ENCODE results near the gene NTNG1.
"Not testable (repeated sequence)": the region's sequence is repeated elsewhere in the genome, so short reads cannot be mapped to it uniquely, and the experiment has no call there.

NTNG1 gene

DNA sequence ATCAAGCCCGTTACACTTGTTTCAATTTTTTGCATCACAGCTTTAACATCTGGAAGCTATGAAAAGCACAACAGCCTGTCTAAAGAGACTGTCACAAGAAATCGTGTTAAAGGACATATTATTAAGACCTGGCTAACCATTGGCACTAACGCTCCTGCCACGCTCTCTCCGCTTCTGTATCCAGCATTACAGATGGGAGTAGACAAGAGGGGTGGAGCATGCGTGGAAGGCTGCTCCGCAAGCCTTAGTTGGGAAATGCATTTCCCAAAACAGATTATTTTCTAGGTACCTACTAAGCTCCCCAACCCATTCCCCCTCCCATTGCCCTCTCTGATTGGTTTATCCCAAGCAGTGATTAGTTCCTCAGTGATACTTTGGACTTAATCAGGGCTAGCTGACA is 72.4 kb downstream of the NTNG1 start:
- DNase-seq = no peak

DNA sequence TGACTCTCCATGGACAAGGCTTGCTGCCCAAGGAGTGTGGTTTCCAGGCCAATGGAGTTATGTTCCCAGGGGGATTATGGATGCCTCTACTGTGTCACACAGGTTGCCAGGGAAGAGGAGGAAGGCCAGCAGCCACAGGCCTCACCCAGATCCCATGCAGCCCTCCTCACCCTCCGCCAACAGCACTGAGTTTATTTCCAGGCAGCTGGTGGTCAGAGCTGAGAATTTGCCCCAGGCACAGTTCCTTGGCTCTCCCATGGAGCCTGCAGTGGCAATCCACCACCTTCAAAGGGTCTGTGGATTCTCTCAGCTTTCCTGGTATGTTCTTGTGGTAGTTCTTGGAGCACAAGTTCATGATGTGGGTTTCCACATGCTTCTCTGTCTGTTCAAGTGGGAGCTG is 79.2 kb downstream of the NTNG1 start:
- DNase-seq = no peak

- DNase-seq = no peak
Measured at GRCh38 chr1:107225706-107226105, 84.9 kb downstream of the NTNG1 start.

GRCh38 chr1:107228704-107229371 is 88.0 kb downstream of the NTNG1 start:
- DNase-seq = no peak

DNA sequence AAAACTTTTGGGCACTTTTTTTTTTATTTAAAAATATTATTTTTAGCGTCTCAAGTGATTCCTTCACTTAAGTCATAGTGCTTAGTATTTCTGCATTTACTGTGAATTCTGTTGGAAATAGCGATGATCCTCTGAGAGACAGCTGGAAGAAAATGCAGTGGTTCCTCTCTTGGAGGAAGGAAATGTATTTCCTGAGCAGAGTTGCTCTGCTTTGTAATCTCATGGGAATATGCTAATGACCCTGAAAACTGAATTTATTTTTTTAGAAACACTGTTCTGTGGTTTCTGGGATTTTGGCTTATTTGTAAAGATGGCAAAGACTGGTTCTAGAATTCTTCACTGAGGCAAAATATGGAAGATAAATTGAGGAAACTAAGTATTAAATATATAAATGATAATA is 88.9 kb downstream of the NTNG1 start:
- no peak for DNase-seq

DNA sequence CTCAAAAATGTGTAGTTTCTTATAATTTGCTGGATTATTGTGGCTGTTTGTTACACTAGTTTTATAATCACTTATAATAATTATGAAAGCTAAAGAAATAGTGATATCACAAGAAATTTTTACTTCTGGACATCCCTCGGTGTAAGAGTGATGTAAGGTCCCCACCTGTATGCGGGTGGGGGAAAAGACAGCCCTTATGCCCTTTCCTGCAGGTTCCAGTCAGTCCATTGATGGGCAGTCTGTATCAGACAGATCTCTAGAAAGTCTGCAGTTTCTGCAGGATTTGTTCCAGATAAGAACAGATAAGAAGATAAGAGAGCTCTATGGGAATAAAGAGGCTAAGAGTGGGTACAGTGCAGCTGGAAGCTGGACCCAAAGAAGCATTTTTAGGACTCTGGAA is 89.3 kb downstream of the NTNG1 start:
- DNase-seq = no peak

DNA sequence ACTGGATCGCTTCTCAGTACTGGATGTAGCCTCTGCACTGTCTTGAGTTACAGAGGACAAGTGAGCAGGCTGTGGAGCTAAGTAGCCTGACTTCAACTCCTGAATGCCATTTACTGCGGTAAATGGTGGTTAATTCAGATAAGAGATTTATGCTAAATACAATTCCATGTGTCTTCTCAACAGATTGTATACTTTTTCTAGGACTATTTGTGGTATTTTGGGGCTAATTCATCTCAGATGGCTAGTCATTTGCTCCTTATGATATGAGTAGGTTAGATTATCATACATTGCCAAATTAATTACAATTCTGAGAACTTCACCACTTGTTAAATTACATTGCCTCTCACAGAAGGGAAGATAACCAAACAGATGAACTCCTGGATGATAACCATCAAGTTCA is 90.5 kb downstream of the NTNG1 start:
- DNase-seq = no peak

DNA sequence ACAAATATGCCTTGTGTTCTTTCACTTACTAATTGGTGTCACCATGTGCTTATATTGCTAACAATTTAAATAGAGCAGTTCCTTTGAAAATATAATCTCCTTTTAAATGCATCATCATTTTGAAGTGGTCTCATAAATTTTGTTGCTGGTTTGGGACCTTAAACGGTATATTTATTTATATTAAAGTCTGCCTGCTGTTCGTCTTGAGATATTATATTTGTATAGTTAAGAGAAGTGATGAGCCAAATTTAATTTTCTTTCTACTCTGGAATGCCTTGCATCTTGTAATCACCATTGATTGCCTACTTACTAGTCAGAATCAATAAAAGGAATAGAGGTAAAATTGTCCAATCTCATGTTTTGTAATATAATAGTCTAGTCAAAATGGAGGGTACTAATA is 91.6 kb downstream of the NTNG1 start:
- no peak for DNase-seq

DNA sequence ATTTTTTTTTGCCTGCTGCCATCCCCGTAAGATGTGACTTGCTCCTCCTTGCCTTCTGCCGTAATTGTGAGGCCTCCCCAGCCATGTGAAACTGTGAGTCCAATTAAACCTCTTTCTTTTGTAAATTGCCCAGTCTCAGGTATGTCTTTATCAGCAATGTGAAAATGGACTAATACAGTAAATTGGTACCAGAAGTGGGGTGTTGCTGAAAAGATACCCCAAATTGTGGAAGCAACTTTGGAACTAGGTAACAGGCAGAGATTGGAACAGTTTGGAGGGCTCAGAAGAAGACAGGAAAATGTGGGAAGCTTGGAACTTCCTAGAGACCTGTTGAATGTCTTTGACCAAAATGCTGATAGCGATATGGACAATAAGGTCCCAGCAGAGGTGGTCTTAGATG is 95.9 kb downstream of the NTNG1 start:
- DNase-seq = not testable (repeated sequence)

DNA sequence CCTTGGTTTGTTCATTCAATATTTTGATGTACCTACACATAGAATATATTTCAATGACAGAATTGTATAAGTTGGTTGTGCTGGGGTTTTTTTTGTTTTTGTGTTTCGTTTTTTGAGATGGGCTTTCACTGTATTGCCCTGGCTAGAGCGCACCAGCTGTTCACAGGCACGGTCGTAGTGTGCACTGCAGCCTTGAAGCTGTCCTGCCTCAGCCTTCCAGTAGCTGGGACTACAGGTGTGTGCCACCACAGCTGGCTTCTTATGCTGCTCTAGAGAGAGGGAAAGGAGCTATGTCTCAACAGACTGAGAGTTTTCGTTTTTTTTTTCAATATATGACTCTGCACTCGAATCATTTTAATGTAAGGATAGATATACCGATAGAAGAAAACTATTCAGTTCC is 102.6 kb downstream of the NTNG1 start:
- no peak for DNase-seq

DNA sequence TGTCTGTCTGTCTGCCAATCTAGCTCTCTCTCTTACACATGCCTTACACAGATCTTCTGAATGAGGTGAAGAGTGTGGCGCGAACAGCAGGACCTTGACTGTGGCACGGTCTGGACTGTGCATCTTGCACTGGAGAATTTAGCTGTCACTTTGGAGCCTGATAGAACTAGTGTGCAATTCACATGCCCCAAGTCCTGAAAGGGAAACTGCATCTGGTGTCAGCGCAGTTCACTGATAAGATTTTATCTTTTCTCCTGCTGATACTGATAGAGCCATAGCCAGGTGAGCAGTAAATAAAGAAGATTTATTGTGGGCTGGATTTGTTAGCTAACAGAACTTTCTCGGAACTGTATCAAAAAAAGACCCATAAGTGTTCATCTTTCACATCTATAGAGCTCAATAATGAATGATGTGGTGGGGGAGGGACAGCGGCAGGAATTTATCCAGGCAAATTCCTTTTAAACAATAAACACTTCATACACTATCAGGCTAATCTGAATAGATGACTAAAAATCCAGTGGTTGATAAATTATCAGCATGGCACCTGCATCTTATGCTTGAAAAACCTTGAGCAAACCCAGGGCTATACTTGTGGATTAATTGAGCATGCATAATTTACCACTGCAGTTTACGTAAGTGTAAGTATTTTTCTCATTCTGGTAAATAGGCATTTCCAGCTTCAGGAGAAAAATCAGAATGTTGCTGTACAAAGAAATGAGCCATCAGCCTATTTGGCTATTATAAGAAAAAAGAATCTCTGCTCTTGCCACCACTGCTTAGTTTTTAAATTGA is 104.1 kb downstream of the NTNG1 start:
- DNase-seq = no peak

- no peak for DNase-seq
Measured at GRCh38 chr1:107246775-107247345, 106.0 kb downstream of the NTNG1 start.

DNA sequence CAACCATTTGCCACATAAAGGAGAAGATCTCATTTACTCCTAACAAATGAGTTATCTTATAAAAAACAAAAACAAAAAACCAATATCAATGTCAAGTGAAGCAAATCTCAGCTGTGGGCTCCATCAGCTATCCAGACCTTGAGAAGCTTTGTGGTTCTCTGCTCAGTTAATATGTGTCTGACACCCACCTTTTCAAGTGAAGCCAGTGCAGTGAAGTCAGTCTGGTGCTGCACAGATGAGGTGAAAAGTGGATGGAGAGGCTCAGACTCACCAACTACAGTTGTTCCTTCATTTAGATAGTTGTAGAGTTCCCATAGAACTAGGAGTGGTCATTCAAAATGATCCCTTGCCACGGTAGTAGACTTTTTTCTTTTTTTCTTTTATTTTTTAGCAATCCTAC is 106.8 kb downstream of the NTNG1 start:
- no peak for DNase-seq

GRCh38 chr1:107250169-107250568 is 109.3 kb downstream of the NTNG1 start:
- no peak for DNase-seq

- no peak for DNase-seq
Measured at GRCh38 chr1:107251083-107251482, 110.2 kb downstream of the NTNG1 start.

- no peak for DNase-seq
Measured at GRCh38 chr1:107251839-107252238, 111.0 kb downstream of the NTNG1 start.

GRCh38 chr1:107252271-107252670 is 111.4 kb downstream of the NTNG1 start:
- no peak for DNase-seq

GRCh38 chr1:107254306-107254705 is 113.5 kb downstream of the NTNG1 start:
- no peak for DNase-seq

- DNase-seq = no peak
Measured at GRCh38 chr1:107255469-107255868, 114.6 kb downstream of the NTNG1 start.

DNA sequence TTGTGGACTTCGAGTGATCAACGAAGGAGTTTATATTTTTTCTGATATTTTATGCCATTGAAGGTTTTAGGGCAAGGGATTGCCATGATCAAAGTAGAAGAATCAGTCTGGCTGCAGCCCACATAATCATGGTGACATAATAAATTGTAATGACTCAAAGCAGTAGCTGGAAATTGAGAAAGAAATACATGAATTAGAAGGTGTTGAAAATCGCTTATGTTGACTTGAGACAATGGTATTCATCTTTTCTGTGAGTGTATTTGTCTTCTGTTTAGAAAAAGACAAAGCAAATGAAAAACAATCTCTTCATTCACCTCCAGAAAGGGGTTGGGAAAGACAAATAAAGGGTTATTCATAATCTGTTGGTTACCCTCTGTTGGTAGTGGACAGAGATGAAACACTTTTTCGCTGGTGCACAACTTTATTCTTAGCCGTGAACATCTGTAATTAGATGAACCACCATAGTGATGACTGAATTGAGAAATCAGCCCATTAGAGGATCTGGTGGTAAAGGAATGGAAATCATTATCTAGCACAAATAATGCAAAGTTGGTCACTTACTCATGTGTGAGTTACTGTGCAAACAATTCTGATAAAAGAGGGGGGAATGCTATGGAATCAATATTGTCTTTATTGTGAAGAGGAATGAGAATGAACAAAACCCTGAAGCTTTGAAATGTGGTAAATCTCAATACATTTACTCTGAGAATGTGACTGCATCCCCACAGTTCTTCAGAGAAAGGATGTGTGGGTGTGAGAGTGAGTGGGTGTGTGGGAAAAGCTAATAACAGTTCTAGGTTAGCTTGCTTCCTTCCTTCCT is 121.8 kb downstream of the NTNG1 start:
- DNase-seq = no peak

- DNase-seq = no peak
Measured at GRCh38 chr1:107263291-107263915, 122.6 kb downstream of the NTNG1 start.

GRCh38 chr1:107264007-107264406 is 123.2 kb downstream of the NTNG1 start:
- DNase-seq = no peak

- no peak for DNase-seq
Measured at GRCh38 chr1:107264561-107264960, 123.7 kb downstream of the NTNG1 start.

All from NCI-H2081 treated with DMSO at 0.1 percent for 48 hours (cell line).